Measurements from ENCODE around the gene TENM4.

DNA sequence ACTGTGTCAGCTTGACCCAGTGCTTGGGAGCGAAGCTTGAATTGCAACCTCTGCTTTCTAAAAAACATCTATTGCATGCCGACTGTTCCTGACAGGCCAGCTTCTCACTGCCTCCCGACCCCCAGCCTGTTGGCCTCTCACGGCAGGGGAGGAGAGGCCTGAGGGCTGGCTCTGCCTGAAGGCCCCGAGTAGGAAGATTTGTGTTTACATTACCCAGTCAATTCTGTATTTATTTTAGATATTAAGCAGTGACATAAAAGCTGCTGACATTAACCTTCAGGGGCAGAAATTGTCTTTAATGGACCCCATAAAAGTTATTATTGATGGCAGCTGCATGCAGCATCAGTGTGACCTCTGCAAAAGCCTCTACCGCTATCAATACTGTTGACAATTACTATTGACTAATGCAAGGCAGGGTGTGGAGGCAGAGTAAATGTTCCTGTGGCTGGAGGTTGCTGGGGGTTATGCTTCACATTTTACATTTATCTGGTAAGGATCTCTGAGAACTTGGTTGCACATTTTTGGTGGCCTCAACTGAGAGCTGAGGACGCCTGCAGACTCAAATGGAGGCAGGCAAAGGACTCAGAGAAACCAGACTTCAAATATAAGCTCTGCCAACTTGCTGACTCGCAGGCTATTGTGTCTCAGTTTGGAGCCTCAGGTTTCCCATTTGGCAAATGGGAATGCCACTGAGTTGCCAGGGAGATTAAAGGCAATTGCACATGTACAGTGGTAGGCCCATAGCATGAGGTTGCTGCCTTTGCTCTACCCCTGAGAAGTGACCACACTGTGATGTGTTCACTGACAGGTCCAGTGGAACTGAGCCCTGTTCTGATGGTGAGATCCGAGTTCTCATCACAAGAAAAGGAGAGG lies 380.5 kb downstream of the TENM4 start:
- TF ChIP-seq, protein P1, sequence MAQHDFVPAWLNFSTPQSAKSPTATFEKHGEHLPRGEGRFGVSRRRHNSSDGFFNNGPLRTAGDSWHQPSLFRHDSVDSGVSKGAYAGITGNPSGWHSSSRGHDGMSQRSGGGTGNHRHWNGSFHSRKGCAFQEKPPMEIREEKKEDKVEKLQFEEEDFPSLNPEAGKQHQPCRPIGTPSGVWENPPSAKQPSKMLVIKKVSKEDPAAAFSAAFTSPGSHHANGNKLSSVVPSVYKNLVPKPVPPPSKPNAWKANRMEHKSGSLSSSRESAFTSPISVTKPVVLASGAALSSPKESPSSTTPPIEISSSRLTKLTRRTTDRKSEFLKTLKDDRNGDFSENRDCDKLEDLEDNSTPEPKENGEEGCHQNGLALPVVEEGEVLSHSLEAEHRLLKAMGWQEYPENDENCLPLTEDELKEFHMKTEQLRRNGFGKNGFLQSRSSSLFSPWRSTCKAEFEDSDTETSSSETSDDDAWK (CRISPR knock-in tag; IDR thresholded peaks at IDR 0.05), result no peak
- TF ChIP-seq MAX (IDR thresholded peaks at IDR 0.05) (no peak), KDM3A (CRISPR knock-in tag; IDR thresholded peaks at IDR 0.05; ENCODE audit: low read depth) (no peak), ZNF205 (CRISPR knock-in tag; IDR thresholded peaks at IDR 0.05) (no peak), SIN3A (IDR thresholded peaks at IDR 0.05; ENCODE audit: borderline replicate concordance, low read depth, low read length) (no peak), NFATC3 (CRISPR knock-in tag; IDR thresholded peaks at IDR 0.05) (no peak), MEF2D (CRISPR knock-in tag; IDR thresholded peaks at IDR 0.05) (no peak)
- TF ChIP-seq, protein P2, sequence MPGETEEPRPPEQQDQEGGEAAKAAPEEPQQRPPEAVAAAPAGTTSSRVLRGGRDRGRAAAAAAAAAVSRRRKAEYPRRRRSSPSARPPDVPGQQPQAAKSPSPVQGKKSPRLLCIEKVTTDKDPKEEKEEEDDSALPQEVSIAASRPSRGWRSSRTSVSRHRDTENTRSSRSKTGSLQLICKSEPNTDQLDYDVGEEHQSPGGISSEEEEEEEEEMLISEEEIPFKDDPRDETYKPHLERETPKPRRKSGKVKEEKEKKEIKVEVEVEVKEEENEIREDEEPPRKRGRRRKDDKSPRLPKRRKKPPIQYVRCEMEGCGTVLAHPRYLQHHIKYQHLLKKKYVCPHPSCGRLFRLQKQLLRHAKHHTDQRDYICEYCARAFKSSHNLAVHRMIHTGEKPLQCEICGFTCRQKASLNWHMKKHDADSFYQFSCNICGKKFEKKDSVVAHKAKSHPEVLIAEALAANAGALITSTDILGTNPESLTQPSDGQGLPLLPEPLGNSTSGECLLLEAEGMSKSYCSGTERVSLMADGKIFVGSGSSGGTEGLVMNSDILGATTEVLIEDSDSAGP (CRISPR knock-in tag; IDR thresholded peaks at IDR 0.05; ENCODE audit: borderline replicate concordance), result no peak

All from HepG2 (cell line).